Heart right ventricle (tissue), 16 donors: ENCODE results near the gene ITPRID2. TPM values are rescaled to one million over a fixed set of nuclear protein-coding genes. Genes with fewer than 3 reads are reported as not detected.
A peak's percentile ranks its signal among the peaks of the same experiment; 100 is the strongest.

Experiments used
- ATAC-seq, 8 donors: fragments of 200-7000 bp; cut with Tn5 transposase; one replicate each; pipeline ENCODE4 v1.9.1; 2020; ENCODE audit warnings: mild to moderate bottlenecking in 8 of 8, moderate library complexity in 8 of 8, moderate number of reproducible peaks in 1 of 8
- DNase-seq, 2 donors: peaks; one replicate each; pipeline ENCODE4 v3.0.0-alpha.2; 2020
- H3K27ac ChIP-seq, 10 donors: fragments of 200-600 bp; sonication (generic) in 2 of 10; one replicate each; pipeline versions ENCODE4 v1.5.0 to v1.8.0; 2020 to 2022; ENCODE audit warnings: mild to moderate bottlenecking in 3 of 10
- H3K27me3 ChIP-seq, 7 donors: fragments of 200-600 bp; one replicate each; pipeline ENCODE4 v1.8.0; 2021 to 2022; ENCODE audit warnings: mild to moderate bottlenecking in 2 of 7
- H3K36me3 ChIP-seq, 9 donors: fragments of 200-600 bp; sonication (generic) in 1 of 9; one replicate each; pipeline versions ENCODE4 v1.5.0 to v1.8.0; 2020 to 2022; ENCODE audit warnings: mild to moderate bottlenecking in 2 of 9
- H3K4me1 ChIP-seq, 9 donors: fragments of 200-600 bp; sonication (generic) in 1 of 9; one replicate each; pipeline versions ENCODE4 v1.5.0 to v1.8.0; 2020 to 2022; ENCODE audit warnings: mild to moderate bottlenecking in 4 of 9
- H3K4me3 ChIP-seq, 10 donors: fragments of 200-600 bp; sonication (generic) in 2 of 10; one replicate each; pipeline versions ENCODE4 v1.5.0 to v1.8.0; 2020 to 2022; ENCODE audit warnings: mild to moderate bottlenecking in 7 of 10, moderate library complexity in 2 of 10
- H3K9me3 ChIP-seq, 11 donors: fragments of 200-600 bp in 10 of 11; sonication (generic) in 2 of 11; one replicate each; pipeline versions ENCODE4 v1.5.0 to v1.8.0; 2013 to 2022; ENCODE audit warnings: mild to moderate bottlenecking in 2 of 11, control low read depth in 1 of 11, moderate library complexity in 1 of 11
- CTCF ChIP-seq, 9 donors: fragments of 200-600 bp; sonication (generic) in 2 of 9; IDR thresholded peaks; one replicate each; pipeline versions ENCODE4 v1.5.0 to v1.8.0; 2021 to 2022; ENCODE audit warnings: antibody characterized with exemption in 9 of 9, mild to moderate bottlenecking in 5 of 9, moderate library complexity in 1 of 9
- WGBS, 2 donors: extraction: QIAGEN DNeasy Blood & Tissue Kit; methylation state at CpG; one replicate each; pipeline ENCODE4 v1.1.7; 2013; ENCODE audit warnings: inconsistent platforms in 1 of 2; 5-methylcytosine and 5-hydroxymethylcytosine counted together
- intact Hi-C, 10 donors: fragments of 100-400 bp; cut with DNase I; formaldehyde crosslinking; loops; one replicate each; pipeline versions ENCODE4 v1.11.1 to v1.14.2; 2022
- polyA plus RNA-seq, 2 donors: library from polyadenylated mRNA; stranded (reverse); fragments of 200-250 nt; gene quantifications; one replicate each; pipeline ENCODE4 v1.2.3, GENCODE V29; 2013
- total RNA-seq, 10 donors: library from RNA; stranded (reverse); fragmentation: NEBNext Ultra II Directional in 3 of 10; extraction: Animal tissue kit (Norgen Biotek cat#: 25700) in 3 of 10; gene quantifications; one replicate each; pipeline versions ENCODE4 v1.2.1 to v1.2.4, GENCODE V29; 2021 to 2023
- donor health status: Arrhythmogenic right ventricular cardiomyopathy.
- donor health status: ischemic (EF 13 %, LVEDD 7.1; RV severe dilation, severe dysfunction).
- donor health status: healthy with polysubstance abuse.
- donor health status: DM: no; HTN: yes; CAD: no.
- donor health status: DM: no; HTN: no; CAD: no.
- donor health status: ischemic (EF 25% LVEDD 6.9; RV normal size, moderate dysfunction).
- donor health status: ischemic (EF 25% LVEDD 5.7; RV mildly dilated, moderate dysfunction).
- donor health status: healthy.
- donor health status: DM: yes; HTN: yes; CAD: no.
- donor health status: Ischemic cardiomyopathy.
- donor health status: ischemic (EF 35%, LVEDD 5.7; RV mildly dilated, moderate dysfunction).
- donor health status: nonischemic (EF 11% LVEDD 7.7; RV severe dilation, severe dysfunction).
- donor health status: DM: yes; HTN: yes; CAD: no.
- donor health status: PGD.
- donor health status: ischemic (EF 29% LVEDD 5.4; RV normal size, mild dysfunction).
- donor health status: nonischemic (EF 23%, LVEDD 6.1; RV moderate dilation, normal function).

The ITPRID2 gene
- total and polyA plus RNA-seq, 12 donors = 30.6 to 119 (median 67.9) TPM

DNA sequence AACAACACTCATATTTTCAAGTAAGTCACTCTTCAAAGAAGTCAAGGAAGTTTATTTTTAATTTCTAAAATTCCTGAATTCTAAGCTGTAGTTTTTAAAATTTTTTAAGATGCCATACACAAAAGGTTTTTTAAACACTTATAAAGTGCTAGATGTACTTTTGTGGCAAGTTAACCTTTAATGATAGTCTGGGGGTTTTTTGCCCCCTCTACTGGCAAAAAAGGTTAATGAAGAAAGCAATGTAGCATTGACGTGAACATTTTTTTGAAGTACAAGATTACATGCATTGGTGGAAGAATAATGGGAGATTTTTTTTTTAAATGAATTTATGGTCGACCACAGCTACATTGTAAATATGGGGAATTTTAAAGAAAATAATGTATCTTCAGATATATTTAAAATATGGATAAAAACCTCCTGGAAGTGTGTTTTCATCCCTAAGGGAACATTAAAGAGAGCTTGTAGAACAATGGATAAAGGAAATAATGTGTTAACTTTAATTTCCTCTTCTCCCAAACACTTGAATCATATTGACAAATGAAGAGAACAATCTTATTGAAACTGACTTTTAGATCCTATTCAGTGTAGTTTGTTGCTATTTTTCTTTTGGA, 12.6 kb downstream of the ITPRID2 start:
- H3K9me3 ChIP-seq = no peaks in the 10 kb centered on the region

GRCh38 chr2:181907057-181907456, 15.5 kb downstream of the ITPRID2 start:
- ATAC-seq = no peak
- H3K4me3 ChIP-seq = no peak overlapping the region
- peaks cover 0 to 88% (median 34%) of the 10 kb centered on the region in 9 donors for H3K36me3 ChIP-seq
- TF ChIP-seq CTCF (IDR thresholded peaks at IDR 0.05) = no peak
- peaks cover 0 to 92% (median 53%) of the 10 kb centered on the region in 9 donors for H3K4me1 ChIP-seq
- no peaks in the 10 kb centered on the region for H3K27me3 ChIP-seq
- no peak for DNase-seq
- no peak overlapping the region for H3K27ac ChIP-seq
- H3K9me3 ChIP-seq = no peaks in the 10 kb centered on the region
- intact Hi-C loops = loop anchor here in 4 of 10 donors (10.0 kb wide), 2 partner anchors 162 to 168 kb away; no protein-coding TSS in a partner anchor

More for the DNA sequence above, 12.6 kb downstream of the ITPRID2 start:
- 7 to 17% methylated on average over 2 of the region's 2 CpGs for WGBS, 2 donors
- H3K27me3 ChIP-seq = no peaks in the 10 kb centered on the region
- H3K4me3 ChIP-seq = no peak overlapping the region
- DNase-seq = peak in 1 of 2 donors; percentile 9
- peak; percentile 37 to 78 (median 66) for TF ChIP-seq CTCF (IDR thresholded peaks at IDR 0.05)
- peak in 1 of 8 donors; percentile 58 for ATAC-seq
- H3K27ac ChIP-seq = peak overlapping the region in 1 of 10 donors; percentile 36
- intact Hi-C loops = loop anchor here in 8 of 10 donors (1.0 to 10.0 kb wide), 5 partner anchors 159 to 171 kb away; no protein-coding TSS in a partner anchor
- H3K4me1 ChIP-seq = peaks cover 0 to 83% (median 54%) of the 10 kb centered on the region in 9 donors
- H3K36me3 ChIP-seq = peaks cover 0 to 89% (median 45%) of the 10 kb centered on the region in 9 donors

DNA sequence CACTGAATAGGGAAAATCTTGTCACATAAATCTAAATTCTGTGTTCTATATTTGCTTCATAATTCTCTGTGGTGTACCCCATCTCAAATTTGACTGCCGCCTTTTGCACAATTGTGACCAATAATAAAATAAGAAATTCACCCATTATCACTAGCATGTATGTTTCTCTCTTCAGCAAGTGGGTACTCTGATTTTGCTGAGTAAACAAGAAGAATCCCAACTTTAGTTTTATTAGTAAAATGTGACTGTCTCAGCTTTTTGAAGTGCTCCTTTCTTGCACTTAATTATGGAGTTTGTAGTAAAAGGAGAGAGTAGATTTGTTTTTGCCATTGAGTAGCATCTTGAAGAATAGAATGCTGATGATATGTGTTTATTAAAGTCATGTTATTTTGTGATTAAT, 16.1 kb downstream of the ITPRID2 start:
- H3K27me3 ChIP-seq = no peaks in the 10 kb centered on the region
- H3K36me3 ChIP-seq = peaks cover 0 to 88% (median 29%) of the 10 kb centered on the region in 9 donors

More for the DNA sequence above, 16.1 kb downstream of the ITPRID2 start:
- Histone ChIP-seq H3K4me3 (no peak overlapping the region), H3K9me3 (no peaks in the 10 kb centered on the region), H3K4me1 (peaks cover 0 to 91% (median 51%) of the 10 kb centered on the region in 9 donors), H3K27ac (no peak overlapping the region)
- no peak for TF ChIP-seq CTCF (IDR thresholded peaks at IDR 0.05)
- intact Hi-C loops = loop anchor here in 4 of 10 donors (10.0 kb wide), 2 partner anchors 163 to 167 kb away; no protein-coding TSS in a partner anchor
- no peak for ATAC-seq
- 96 to 97% methylated on average over 1 of the region's 1 CpG for WGBS, 2 donors
- DNase-seq = no peak
